PC-3 (cell line): ENCODE results near the gene TEKT5.

Source experiments
- CTCF ChIP-seq: fragments of 300-600 bp; sonication (generic); conservative IDR thresholded peaks from 2 replicates; pipeline ENCODE4 v1.5.1; 2017; ENCODE audit warnings: antibody characterized with exemption, low read depth, mild to moderate bottlenecking, low read length
- EZH2 ChIP-seq: fragments of 300-600 bp; sonication (generic); IDR thresholded peaks from one replicate; pipeline ENCODE4 v1.6.1; 2017; ENCODE audit warnings: antibody characterized with exemption, mild to moderate bottlenecking, low read length; ENCODE audit not compliant: unreplicated experiment

GRCh38 chr16:10652730-10653590 lies 41.8 kb downstream of the TEKT5 start:
- TF ChIP-seq CTCF (no peak), EZH2 (no peak)
